HFFc6 (cell line): ENCODE data around the gene CDK14. TPM values are rescaled to one million over a fixed set of nuclear protein-coding genes. Genes with fewer than 3 reads are reported as not detected.

ENCODE experiments used
- DNase-seq: peaks from one replicate; pipeline ENCODE4 v3.0.0-alpha.2; 2018
- H3K27ac Mint-ChIP-seq: 2 replicates; pipeline ENCODE4 v1.8.0; 2020; ENCODE audit warnings: mild to moderate bottlenecking, mixed read lengths
- H3K27me3 Mint-ChIP-seq: 2 replicates; pipeline ENCODE4 v1.8.0; 2021; ENCODE audit warnings: mild to moderate bottlenecking, moderate library complexity, mixed read lengths; ENCODE audit not compliant: insufficient read depth
- H3K36me3 Mint-ChIP-seq: 2 replicates; pipeline ENCODE4 v1.8.0; 2021; ENCODE audit warnings: low read depth, mixed read lengths
- H3K4me1 Mint-ChIP-seq: 2 replicates; pipeline ENCODE4 v1.8.0; 2020; ENCODE audit warnings: low read depth, mixed read lengths
- H3K4me3 Mint-ChIP-seq: 2 replicates; pipeline ENCODE4 v1.8.0; 2020; ENCODE audit warnings: mild to moderate bottlenecking, moderate library complexity, mixed read lengths
- H3K9me3 Mint-ChIP-seq: 2 replicates; pipeline ENCODE4 v1.8.0; 2020; ENCODE audit warnings: mild to moderate bottlenecking, mixed read lengths
- CTCF ChIP-seq: fragments of 200-600 bp; sonication (generic); IDR thresholded peaks from 2 replicates; pipeline ENCODE4 v1.5.0; 2021; ENCODE audit warnings: antibody characterized with exemption, mild to moderate bottlenecking
- total RNA-seq, 6 experiments: library from RNA; stranded (reverse); fragmentation: NEBNext Ultra II Directional; extraction: Animal tissue kit (Norgen Biotek cat#: 25700); gene quantifications; 2 replicates in 1 of 6; 3 replicates in 5 of 6; pipeline ENCODE4 v1.2.3, GENCODE V29; 2021

The CDK14 gene
- total RNA-seq, 6 experiments from 2014 or later, result 18.4 to 28.6 (median 27.2) TPM

DNA sequence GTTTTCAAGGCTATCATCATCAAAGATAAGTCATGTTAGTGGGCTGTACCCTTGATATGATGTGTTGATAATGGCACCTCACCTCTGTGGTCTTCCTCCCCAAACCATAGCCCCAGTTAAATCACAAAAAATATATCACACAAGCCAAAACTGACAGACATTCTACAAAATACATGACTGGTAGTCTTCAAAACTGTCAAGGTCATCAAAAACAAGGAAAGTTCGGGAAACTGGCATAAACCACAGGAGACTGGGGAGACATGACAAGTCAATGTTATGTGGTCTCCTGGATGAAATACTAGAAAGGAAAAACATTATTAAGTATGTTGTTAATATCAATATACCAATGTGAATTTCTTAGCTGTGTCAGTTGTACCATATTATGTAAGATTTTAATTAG is 388.6 kb downstream of the CDK14 start:
- DNase-seq, result no peak
- Mint-ChIP-seq H3K27ac (no peak overlapping the region), H3K9me3 (peaks cover 15% of the 10 kb centered on the region; the same call in 1 of the 2 replicates), H3K4me3 (no peak overlapping the region), H3K27me3 (no peaks in the 10 kb centered on the region; the same call in 1 of the 2 replicates), H3K4me1 (no peaks in the 10 kb centered on the region), H3K36me3 (peaks cover 22% of the 10 kb centered on the region)
- no peak for TF ChIP-seq CTCF

GRCh38 chr7:90988516-90988915 is 392.4 kb downstream of the CDK14 start:
- no peaks in the 10 kb centered on the region for H3K4me1 Mint-ChIP-seq
- no peak overlapping the region for H3K4me3 Mint-ChIP-seq
- H3K27me3 Mint-ChIP-seq, result peaks cover 3% of the 10 kb centered on the region; the same call in 1 of the 2 replicates
- TF ChIP-seq CTCF, result no peak
- no peak for DNase-seq
- H3K9me3 Mint-ChIP-seq, result no peaks in the 10 kb centered on the region
- no peak overlapping the region for H3K27ac Mint-ChIP-seq
- H3K36me3 Mint-ChIP-seq, result peaks cover 9% of the 10 kb centered on the region; the same call in 1 of the 2 replicates

DNA sequence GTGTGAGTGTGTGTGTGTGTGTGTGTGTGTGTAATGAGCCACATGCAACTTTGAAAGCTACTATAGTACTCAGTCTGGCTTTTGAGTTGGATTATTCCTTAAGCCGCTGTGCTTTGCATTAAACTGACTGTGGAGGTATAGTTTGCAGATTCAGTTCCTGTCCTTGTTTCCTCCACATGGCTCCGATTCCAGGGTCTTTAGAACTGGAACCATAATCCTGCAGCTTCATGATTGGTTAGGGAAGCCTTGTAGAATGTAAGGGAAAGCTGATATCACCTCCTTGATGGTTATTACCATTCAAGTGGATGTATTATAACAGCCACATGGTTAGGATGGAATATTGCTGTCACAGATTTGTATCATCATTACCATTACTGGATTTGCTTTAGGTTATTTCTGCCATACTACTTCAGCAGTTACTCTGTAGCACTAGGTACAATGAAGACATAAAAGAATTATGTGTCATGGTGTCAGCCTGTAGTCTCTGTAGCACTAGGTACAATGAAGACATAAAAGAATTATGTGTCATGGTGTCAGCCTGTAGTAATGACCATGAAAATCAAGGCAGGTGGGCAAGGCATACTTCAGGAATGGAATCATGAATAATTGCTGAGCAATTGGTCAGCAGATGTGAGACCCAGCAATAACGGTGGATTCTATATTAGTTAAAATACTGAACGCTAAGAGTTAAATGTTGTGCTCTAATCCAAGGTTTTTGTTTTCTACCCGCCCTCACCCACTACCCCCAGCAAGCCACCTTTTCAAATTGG is 393.1 kb downstream of the CDK14 start:
- TF ChIP-seq CTCF, result no peak
- no peaks in the 10 kb centered on the region for H3K4me1 Mint-ChIP-seq
- H3K36me3 Mint-ChIP-seq, result peaks cover 7% of the 10 kb centered on the region; the same call in 1 of the 2 replicates
- no peaks in the 10 kb centered on the region for H3K9me3 Mint-ChIP-seq
- no peak for DNase-seq
- no peak overlapping the region for H3K27ac Mint-ChIP-seq
- peaks cover 3% of the 10 kb centered on the region; the same call in 1 of the 2 replicates for H3K27me3 Mint-ChIP-seq
- H3K4me3 Mint-ChIP-seq, result no peak overlapping the region

GRCh38 chr7:90994121-90994520 is 398.0 kb downstream of the CDK14 start:
- TF ChIP-seq CTCF, result no peak
- no peaks in the 10 kb centered on the region for H3K9me3 Mint-ChIP-seq
- no peaks in the 10 kb centered on the region for H3K4me1 Mint-ChIP-seq
- H3K36me3 Mint-ChIP-seq, result peaks cover 6% of the 10 kb centered on the region
- H3K4me3 Mint-ChIP-seq, result no peak overlapping the region
- H3K27ac Mint-ChIP-seq, result no peak overlapping the region
- peaks cover 5% of the 10 kb centered on the region; the same call in 1 of the 2 replicates for H3K27me3 Mint-ChIP-seq
- no peak for DNase-seq

DNA sequence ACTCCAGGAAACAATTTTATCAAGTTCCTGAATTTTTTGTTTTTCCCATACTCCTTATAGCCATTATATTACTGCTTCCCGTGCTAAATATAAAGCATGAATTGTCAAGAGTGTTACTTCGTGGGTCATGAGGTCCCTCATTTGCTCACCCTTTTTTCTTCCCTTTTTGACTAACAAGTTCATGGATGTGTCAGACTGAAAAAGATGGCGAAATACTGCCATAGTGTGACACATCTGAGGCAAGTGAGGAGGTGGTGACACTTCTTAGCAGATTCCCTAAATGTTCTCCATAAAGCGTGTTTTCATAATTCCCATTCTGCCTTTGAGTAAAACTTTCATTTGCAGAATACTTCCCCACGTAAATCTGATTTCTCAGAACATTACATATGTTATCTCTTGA is 398.5 kb downstream of the CDK14 start:
- H3K27ac Mint-ChIP-seq, result no peak overlapping the region
- peaks cover 6% of the 10 kb centered on the region for H3K36me3 Mint-ChIP-seq
- peaks cover 2% of the 10 kb centered on the region for H3K4me1 Mint-ChIP-seq
- H3K27me3 Mint-ChIP-seq, result peaks cover 5% of the 10 kb centered on the region; the same call in 1 of the 2 replicates
- no peak for TF ChIP-seq CTCF
- H3K9me3 Mint-ChIP-seq, result no peaks in the 10 kb centered on the region
- no peak for DNase-seq
- H3K4me3 Mint-ChIP-seq, result no peak overlapping the region
